GM20431 (cell line): ENCODE measurements around the gene CLIC5.

Experiments
- in situ Hi-C: fragments of 300-500 bp; cut with MseI, MboI; formaldehyde crosslinking; loops from one replicate; pipeline ENCODE4 v1.15.0; 2020; ENCODE audit warnings: low sequenced_read_pairs; ENCODE audit not compliant: unreplicated experiment

CLIC5 gene

DNA sequence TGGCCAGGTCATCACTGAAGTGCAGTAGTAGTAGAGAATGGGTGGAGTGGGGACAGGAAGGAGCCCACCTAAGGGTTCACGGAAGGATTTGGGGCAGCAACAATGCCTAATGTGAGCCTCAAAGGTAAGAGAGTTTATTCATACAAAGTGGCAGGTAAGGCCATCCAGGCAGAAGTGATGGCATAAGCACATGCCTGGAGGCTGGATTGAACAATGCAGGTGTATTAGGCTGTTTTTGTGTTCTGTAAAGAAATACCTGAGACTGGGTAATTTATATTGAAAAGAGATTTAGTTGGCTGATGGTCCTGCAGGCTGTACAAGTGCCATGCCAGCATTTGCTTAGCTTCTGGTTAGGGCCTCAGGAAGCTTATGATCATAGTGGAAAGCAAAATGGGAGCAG, 48.3 kb downstream of the CLIC5 start:
- in situ Hi-C loops: no loop called here

DNA sequence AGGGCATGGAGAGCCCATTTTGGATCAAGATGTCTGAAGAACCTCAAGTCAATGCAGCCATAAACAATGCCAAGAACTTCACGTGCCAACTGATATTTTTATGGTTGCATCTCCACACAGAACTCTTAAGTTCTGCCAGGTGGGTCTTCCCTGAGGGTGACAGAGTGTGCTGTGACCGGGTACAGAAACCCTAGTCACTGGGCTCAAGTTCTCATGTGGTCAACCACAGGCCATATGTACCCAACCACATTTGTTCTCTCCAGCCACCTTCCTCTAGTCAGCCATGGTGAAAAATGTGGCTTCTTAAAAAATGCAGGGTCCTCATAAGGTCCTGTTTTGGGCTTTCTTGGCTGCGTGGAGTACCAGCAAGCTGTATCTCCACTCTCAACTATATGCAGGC, 48.9 kb downstream of the CLIC5 start:
- in situ Hi-C loops: no loop called here

DNA sequence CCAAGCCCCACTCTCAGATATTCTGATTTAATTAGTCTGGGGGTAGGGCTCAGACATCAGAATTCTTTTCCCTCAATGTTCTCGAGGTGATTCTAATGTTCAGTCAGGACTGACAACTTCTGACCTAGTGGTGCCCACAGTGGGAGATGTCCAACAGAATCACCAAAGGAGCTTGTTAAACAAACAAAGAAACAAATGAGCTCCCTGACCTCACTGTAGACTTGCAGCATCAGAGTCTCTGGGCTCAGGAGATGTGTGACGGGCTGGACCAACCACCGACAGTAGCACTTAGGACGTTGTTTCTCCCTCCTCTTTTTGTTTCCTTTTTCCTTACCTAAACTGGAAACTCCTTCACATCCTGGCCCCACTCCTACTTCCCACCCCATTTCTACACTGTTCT, 49.3 kb downstream of the CLIC5 start:
- in situ Hi-C loops: no loop called here

DNA sequence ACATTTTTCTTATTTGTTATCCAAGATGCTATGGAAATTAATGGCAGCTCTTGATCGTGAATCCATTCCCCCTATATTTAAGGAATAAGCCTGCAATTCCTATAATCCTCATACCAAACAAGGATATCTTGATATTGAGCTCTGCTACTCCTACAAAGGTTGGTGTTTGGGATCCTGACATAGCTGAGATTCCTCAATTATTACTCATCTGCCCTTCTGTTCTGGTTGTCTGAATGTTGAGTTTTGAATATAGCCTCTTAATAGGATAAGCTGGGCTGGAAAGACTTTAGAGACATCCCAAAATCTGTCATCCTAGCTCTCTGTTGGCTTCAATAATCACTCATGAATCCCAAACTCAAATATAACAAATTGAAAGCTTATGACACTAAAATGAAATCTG, 49.9 kb downstream of the CLIC5 start:
- in situ Hi-C loops: no loop called here

DNA sequence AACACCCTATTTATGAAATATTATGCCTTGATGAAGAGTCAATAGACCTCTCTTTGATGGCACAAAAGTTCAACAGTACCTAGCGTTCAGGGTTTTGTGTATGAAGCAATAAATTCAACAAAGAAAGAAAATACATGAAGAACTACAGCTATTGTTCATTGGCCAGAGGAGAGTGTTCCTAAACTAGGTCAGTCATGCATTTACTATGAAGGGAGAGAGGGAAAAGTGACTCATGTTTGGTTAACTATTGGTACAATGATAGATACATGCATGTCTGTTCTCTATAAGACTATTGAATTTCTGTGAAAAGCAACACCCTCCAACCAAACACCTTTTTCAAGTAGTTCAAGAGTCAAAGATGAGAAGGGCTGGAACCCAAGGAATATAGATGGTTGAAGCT, 50.7 kb downstream of the CLIC5 start:
- in situ Hi-C loops: no loop called here

DNA sequence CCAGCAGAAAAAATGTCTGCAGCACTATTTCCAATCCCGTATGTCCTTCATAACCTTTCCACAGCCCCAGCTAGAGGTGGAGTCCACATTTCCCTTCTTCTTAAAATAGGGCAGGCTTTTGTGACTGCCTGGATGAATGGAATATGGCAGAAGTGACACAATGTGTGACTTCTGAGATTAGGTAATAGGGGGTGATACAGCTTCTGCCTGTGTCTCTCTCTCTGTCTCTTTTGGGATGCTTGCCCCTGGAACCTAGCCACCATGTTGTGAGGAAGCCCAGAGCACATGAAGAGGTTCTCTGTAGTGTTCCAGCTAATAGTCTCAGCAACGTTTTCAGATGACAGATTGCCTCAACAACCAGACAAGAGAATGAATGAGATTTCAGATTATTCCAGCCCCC, 51.4 kb downstream of the CLIC5 start:
- in situ Hi-C loops: no loop called here

DNA sequence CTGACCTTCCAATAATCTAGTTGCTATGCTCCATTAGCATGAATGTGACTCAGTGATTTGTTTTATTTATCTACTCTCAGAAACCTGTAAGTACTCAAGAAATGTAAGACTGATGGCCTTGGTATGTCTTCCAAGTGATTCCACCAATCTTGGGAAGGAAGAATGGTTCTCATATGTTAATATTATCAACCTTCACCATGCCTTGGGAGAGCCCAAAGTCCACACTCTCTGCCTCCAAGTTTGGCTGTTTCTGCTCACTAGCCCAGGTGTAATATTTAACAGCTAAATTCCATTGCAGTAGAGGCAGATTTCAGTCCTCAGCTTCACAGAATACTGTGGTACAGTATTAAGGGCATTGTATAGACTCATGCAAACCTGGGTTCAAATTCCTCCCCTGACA, 51.8 kb downstream of the CLIC5 start:
- in situ Hi-C loops: no loop called here

DNA sequence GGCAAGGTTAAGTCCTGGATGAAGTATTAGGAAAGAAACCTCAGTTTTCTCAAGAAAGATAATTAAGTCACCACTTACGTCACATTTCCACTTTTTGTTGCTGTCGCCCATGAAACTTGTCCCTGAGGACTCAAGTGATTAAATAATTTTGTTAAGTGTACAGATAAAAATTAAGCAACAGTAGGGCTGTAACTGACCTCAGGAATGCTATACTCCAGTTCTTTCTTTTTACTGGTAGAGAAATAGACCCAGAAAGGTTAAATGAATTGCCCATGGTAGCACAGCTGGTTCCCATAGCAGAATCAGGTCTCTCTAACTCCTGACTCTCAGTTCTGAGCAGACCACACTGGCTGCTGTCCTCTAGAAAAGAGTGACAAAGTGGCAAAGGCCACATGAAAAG, 54.5 kb downstream of the CLIC5 start:
- in situ Hi-C loops: no loop called here

DNA sequence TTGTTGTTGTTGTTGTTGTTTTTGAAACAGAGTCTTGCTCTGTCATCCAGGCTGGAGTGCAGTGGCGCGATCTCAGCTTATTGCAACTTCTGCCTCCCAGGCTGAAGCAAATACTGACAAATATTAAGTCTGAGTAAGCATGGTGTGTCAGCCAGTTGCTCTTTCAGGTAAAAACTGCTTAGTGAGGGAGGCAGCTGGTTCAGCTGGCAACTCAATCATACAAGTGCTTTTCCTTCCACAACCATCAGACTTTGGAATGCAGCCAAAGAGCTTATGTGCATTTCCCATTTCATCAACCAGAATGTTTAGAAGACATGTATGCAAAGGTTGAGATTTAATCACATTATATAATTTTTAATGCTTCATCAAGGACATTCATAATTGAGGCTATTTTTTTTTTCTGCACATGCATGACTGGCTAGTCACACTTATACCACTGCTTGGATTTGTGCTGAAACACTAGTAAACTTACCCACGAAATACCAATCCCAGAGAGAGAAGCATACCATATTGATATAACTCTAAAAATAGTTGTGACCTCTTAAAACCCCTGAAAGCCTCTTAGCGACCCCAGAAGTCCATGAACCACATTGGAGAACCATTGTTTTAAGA, 56.0 kb downstream of the CLIC5 start:
- in situ Hi-C loops: no loop called here

DNA sequence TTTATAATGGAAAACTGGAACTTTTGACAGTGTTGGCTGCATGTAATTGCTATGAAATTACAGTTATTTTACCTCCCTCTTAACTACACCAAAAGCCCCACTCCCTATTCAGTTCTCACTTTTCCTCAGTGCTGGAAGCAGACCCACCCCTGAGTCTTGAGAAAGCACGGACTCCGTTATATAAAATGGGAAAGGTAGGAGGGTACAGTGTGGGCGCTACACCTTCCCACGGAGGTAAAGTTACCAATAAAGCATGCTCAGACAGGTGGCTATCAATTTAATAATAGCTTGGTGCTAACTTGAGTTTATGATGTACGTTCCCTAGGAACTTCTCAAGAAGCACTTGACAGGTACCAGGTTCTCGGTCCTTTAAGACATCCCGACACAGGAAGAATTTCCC, 59.0 kb downstream of the CLIC5 start:
- in situ Hi-C loops: no loop called here

DNA sequence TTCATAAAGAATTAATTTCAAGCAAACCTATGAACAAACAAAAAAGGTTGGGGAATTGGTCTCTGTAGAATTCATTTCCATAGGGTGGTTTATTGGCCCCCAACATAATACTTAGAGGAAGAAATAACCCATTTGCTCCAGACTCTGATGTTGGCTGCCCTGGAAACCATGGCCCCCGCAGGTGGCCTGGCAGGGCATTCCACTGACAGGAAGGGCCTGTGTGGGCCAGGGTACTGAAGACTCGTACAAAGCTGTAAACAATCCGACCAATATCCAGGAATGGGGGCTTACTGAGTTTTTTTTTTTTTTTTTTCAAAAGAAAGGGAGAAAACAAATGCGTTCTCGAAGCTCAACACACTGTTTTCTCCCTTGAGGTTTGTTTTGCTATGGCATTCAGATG, 59.5 kb downstream of the CLIC5 start:
- in situ Hi-C loops: no loop called here

DNA sequence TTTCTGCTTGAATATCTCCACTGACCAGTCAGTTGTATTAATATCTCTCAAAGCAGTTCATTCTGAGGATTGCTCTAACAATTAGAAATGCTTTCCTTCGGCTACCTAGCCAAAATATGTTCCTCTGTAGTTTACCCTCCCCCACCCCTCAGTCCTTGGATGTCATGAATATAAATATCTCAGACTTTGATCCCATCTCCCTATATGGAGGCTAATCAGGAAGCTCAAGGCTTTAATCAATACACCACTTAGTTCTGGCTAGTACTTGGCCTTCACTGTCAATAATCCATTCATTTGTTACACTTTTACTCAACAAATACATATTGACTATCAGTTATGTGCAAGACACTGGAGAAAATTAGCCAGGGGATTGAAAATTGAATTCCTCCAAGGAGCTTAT, 60.1 kb downstream of the CLIC5 start:
- in situ Hi-C loops: no loop called here

DNA sequence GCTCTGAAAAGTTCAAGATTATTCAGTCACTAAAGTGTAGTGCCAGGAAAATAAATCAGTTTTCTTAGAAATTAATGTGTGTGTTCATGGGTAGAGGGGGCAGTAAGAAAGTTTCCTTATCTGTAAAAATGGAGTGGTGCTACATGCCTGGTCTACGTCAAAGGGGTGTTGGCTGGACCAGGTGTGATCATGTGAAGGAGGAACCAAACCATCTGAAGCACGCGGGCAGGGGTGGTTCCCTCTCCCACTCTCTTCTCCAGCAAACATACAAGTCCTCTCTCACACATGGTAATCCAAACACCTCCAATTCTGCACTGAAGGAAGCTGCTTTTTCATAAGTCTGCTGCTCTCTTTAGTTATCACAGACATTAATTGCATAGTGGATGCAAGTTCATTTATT, 63.1 kb downstream of the CLIC5 start:
- in situ Hi-C loops: no loop called here

DNA sequence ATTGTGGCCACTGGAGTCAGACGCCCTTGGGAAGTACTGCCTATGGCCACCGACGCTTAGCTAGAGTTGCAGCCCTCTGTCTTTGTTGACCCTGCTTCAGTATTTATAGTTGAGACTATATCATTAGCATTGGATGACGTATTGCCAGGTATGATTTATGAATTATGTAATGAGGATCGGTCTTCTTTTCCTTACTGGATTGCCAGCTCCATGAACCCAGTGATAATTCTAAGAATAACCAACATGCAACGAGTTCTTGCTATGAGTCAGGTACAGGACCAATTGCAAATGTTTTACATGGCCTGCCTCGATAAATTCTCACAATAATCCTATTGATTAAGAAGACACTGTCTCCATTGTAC, 63.5 kb downstream of the CLIC5 start:
- in situ Hi-C loops: no loop called here

DNA sequence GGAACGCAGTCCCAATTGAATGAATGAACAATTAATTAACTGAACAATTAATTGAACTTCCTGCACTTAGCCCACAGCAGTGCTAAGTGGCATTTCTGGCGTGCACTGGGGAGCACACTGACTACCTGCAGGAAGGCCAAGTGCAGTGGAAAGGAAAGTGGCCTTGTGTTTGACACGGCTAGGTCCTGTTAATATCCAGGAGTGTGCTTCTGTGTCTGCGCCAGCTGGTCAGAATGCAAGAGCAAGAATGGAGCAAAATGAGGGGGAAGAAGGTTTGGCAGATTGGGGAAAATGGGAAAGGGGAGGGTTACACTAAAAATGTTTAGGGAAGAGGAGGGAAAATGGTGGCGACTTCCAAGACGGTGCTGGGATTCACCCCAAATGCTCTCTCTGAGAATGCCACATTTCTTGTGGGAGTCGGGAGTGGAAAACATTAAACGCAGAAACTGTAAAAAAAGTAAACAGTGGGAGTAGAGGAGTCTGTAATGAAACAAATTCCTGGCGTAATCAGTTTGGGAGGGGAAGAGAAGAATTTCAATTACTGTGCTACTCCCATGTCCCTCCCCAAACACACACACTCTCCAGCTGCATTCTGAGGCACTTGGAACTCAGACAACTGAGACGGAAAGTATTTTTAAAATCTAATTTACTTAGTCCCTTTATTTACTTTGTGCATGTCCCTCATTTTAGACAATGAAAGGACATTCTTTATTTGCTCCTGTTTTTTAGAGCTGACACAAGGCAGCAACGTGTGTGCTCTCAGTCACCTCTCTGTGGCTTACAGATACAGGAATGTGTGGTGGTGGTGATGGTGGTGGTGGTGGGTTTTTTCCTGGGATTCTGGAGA, 64.1 kb downstream of the CLIC5 start:
- in situ Hi-C loops: no loop called here

DNA sequence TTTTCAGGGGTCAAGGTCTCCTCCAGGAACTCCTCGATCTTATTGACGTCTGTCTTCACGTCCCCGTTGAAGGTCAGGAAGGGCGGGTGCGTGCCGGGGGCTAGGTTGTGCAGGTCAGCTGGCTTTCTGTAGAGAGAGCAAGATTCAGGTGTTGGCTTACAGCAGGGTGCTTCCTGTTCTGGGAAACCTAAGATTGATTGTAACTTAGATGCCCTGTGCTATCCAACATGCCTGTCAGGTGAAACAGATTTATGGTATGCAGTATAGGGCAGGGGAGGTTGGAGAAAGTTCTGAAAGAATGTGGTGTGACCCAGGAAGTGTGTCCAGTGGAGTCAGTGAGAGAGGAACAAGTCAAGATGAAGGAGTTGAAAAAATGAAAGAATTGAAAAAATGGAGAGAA, 66.4 kb downstream of the CLIC5 start:
- in situ Hi-C loops: no loop called here

DNA sequence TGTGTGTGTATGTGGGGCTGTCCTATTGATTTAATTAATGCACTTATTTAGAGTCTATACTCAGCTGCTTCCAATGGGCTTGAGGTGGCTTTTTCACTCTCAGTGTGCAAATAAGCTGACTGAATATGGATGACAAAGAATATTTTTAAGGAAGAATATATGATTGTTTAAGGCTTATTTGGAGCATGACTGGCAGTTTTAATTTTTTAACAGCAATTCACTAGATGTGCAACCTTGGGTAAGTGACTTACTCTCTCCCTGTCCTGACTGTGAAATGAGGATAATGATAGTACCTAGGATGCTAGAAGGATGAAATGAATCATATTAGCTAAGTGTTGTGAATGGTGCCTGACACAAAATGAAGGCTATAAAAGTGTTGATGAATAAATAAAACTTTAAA, 67.9 kb downstream of the CLIC5 start:
- in situ Hi-C loops: no loop called here

DNA sequence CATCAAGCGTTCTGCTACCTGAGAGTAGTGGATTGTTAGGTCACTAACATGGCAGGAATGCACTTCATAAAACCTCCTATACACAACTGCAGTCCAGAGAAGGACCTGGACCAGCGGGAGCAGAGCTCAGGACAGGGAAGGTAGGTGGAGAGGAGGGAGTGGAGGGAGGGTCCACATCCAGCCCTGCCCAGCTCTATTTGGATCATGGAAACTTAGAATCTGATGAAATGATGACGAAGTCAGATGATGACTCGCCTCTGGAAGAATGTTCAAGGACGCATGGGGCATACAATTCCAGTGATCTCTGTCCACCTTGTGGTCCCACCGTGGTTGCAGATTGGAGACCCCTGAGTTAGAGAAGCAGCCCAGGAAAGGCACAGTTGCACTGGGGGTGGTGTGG, 68.8 kb downstream of the CLIC5 start:
- in situ Hi-C loops: no loop called here

DNA sequence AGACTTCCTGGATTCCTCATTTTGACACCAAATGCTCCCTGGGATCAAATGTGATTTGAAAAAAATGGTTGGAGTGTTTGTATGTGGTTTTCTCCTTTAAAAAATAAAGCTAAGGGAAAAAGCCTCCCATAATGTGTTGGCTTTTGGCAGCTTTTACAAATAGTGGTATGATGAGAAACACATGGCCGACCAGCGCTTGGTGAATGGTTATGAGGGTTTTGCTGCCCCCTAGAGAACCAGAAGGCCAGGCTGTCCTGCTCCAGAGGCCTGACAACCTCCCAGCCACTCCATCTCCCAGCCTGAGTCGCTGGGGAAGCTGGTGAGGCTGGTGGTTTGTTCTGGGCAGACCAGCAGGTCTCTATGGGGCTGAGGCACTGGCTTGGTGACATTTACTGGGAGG, 69.3 kb downstream of the CLIC5 start:
- in situ Hi-C loops: no loop called here

DNA sequence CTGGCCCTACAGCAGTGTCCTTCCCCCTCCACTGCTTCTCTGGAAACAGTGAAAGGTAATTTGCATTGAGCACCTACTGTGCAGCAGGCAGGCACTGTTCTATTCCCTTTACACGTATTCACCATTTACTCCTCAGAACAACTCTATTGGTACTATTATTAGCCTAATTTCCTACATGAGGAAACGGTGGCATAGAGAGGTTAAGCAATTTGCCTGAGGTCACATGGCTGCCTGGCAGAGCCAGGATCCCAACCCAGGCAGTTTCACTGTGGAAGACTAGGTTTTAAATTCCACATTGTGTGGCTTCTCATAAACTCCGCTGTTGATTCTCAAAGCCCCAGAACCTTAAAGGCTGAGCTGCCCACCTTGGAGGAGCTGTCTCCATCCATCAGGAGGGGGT, 72.7 kb downstream of the CLIC5 start:
- in situ Hi-C loops: no loop called here

DNA sequence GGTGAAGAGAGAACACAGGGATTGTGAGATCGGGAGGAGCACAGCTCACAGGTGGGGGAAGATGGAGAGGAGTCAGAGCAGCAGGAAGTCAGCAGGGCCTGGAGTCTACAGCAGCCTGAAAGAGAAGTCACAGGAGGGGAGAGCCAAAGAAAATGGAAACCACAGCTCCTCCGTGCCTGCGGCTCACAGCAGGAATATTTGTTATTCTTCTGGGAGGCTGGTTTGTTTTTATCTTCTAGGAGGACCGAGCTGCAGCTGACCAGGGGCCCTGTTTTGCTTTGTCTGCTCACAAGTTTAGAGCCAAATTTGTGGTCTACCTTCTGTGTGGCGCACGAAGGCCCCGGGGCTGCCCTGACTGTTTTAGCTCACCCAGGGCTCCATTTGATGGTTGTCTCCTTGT, 81.8 kb downstream of the CLIC5 start:
- in situ Hi-C loops: no loop called here

DNA sequence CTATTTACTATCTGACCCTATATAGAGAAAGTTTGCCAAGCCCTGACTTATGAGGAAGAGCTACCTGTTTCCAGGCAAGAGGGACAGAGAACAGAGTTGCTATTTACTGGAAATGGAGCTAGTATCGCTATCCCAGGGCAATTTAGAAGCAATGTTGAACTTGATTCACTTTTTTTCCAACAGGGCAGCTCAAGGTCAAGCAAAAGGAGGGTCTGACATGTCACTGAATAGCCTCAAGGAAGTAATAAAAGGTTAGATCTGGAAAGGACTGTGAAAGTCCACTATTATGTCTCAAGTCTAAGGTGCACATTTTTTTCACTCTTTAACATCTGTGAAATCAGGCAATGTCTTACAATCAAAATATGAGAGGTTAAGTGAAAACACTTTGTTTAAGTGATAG, 84.4 kb downstream of the CLIC5 start:
- in situ Hi-C loops: no loop called here
